OCI-LY7 (cell line): ENCODE results near the gene DNAJB9.

Source experiments
- EZH2phosphoT487 ChIP-seq: fragments of 200-600 bp; sonication (generic); IDR thresholded peaks from 2 replicates; pipeline ENCODE4 v1.6.1; 2018; ENCODE audit warnings: low read depth, borderline replicate concordance, mild to moderate bottlenecking, mixed run types, antibody characterized with exemption, low read length, moderate library complexity, mixed read lengths
- TF ChIP-seq, protein P1 (sequence below): fragments of 200-600 bp; sonication (generic); conservative IDR thresholded peaks from 2 replicates; pipeline ENCODE4 v1.5.1; 2014; ENCODE audit warnings: mild to moderate bottlenecking, antibody characterized with exemption, low read length, moderate library complexity, mixed read lengths

DNA sequence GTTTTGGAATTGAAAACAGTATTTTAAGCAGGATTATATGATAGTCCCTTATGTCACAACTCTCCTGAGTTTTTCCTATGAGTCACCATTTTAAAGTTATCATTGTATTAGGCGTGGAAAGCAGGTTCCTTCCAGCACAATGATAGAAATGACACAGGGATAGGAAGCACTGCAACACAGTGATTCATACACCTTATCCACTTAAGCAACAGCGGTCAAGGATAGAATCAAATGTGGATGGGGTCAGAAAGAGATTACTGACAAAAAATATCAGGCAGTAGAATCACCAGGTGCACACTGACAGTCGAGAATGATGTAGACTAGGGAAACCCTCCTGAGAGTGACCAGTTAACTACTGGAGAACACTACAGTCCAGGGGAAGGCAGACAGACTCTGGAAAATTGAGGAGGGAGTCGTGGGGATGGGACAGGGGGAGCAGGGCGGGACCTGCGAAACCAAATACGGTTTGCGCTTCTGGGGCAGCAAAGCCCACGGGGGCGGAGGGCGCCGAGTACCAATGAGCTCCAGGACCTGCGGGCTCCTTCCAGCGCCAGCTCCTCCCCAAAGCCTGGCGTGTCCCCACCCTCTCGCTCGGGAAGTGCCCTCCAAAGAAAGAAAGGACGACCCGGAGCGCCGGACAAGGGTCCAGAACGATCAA is 44.2 kb upstream of the DNAJB9 start:
- TF ChIP-seq, protein P1, sequence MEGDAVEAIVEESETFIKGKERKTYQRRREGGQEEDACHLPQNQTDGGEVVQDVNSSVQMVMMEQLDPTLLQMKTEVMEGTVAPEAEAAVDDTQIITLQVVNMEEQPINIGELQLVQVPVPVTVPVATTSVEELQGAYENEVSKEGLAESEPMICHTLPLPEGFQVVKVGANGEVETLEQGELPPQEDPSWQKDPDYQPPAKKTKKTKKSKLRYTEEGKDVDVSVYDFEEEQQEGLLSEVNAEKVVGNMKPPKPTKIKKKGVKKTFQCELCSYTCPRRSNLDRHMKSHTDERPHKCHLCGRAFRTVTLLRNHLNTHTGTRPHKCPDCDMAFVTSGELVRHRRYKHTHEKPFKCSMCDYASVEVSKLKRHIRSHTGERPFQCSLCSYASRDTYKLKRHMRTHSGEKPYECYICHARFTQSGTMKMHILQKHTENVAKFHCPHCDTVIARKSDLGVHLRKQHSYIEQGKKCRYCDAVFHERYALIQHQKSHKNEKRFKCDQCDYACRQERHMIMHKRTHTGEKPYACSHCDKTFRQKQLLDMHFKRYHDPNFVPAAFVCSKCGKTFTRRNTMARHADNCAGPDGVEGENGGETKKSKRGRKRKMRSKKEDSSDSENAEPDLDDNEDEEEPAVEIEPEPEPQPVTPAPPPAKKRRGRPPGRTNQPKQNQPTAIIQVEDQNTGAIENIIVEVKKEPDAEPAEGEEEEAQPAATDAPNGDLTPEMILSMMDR, result no peak
- TF ChIP-seq EZH2phosphoT487, result no peak
